Neural crest cell (in vitro differentiated cells): ENCODE results near the gene PLXNB2. TPM values are rescaled to one million over a fixed set of nuclear protein-coding genes. Genes with fewer than 3 reads are reported as not detected.

Source experiments
- DNase-seq: peaks from one replicate; pipeline ENCODE4 v3.0.0; 2021; ENCODE audit warnings: low read depth, mixed read lengths, low spot score
- H3K27ac Mint-ChIP-seq: one replicate; pipeline ENCODE4 v1.8.0; 2021; ENCODE audit warnings: mild to moderate bottlenecking, mixed read lengths; ENCODE audit not compliant: unreplicated experiment
- H3K27me3 Mint-ChIP-seq: 2 replicates; pipeline ENCODE4 v1.8.0; 2021; ENCODE audit warnings: low read depth, mild to moderate bottlenecking, mixed read lengths
- H3K36me3 Mint-ChIP-seq: 2 replicates; pipeline ENCODE4 v1.8.0; 2021; ENCODE audit warnings: low read depth, mild to moderate bottlenecking, mixed read lengths
- H3K4me1 Mint-ChIP-seq: 2 replicates; pipeline ENCODE4 v1.8.0; 2021; ENCODE audit warnings: mixed read lengths
- H3K4me3 Mint-ChIP-seq: one replicate; pipeline ENCODE4 v1.8.0; 2021; ENCODE audit warnings: mild to moderate bottlenecking, mixed read lengths
- H3K9me3 Mint-ChIP-seq: 2 replicates; pipeline ENCODE4 v1.8.0; 2021; ENCODE audit warnings: mixed read lengths
- CTCF ChIP-seq: fragments of 200-600 bp; sonication (generic); conservative IDR thresholded peaks from 2 replicates; pipeline ENCODE4 v1.5.0; 2021; ENCODE audit warnings: antibody characterized with exemption, mild to moderate bottlenecking
- total RNA-seq: library from RNA; stranded (reverse); gene quantifications from 2 replicates; pipeline ENCODE4 v1.2.1, GENCODE V29; 2021

Gene PLXNB2
- total RNA-seq, 1 donor from 2014 or later: 130 TPM

- Mint-ChIP-seq H3K4me3 (no peak overlapping the region), H3K36me3 (no peaks in the 10 kb centered on the region), H3K27me3 (no peaks in the 10 kb centered on the region), H3K27ac (peak overlapping the region; percentile 50), H3K9me3 (no peaks in the 10 kb centered on the region), H3K4me1 (peaks cover 5% of the 10 kb centered on the region)
- no peak for TF ChIP-seq CTCF
- DNase-seq: no peak
Observed at GRCh38 chr22:50314455-50315288, 7.2 kb upstream of the PLXNB2 start.

DNA sequence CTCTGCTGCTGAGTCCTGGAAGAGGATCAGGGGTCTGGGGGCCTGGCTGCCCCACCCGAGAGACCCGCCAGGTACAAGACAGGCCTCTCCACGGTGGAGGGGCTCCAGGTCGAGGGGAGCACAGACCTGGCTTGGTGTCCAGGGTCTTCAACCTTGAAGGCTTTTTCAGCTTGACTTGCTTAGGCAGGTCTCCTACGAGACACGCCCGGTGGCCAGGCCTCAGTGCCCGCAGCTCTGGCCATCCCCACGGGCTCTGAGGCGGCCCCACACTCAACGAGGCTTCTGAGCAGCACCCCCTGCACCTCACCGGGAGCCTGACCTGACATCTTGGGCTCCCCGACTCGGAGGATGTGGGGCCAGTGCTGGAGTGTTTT is 6.6 kb upstream of the PLXNB2 start:
- Mint-ChIP-seq H3K27me3 (no peaks in the 10 kb centered on the region), H3K36me3 (no peaks in the 10 kb centered on the region), H3K4me1 (peaks cover 5% of the 10 kb centered on the region), H3K27ac (no peak overlapping the region), H3K4me3 (no peak overlapping the region), H3K9me3 (no peaks in the 10 kb centered on the region)
- TF ChIP-seq CTCF: no peak
- no peak for DNase-seq

DNA sequence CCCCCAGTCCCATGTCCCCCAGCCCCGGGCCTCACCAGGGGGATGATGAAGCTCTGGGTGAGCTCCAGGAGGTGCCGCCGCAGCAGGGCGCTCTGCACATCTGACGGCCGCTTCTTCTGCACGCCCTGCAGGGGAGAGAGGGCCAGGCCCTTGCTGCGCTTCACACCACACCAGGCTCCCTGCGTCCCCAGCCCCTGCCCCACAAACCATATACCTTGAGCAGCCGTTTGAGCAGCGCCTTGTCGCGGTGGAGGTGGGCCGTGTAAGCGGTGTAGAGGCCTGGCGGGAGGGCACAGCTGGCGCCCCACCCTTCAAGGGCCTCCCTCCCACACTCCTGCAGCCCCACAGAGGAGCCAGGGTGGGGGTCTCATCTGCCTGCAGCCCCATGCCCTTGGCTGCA is 6.2 kb upstream of the PLXNB2 start:
- Mint-ChIP-seq H3K27ac (no peak overlapping the region), H3K4me3 (no peak overlapping the region), H3K4me1 (peaks cover 9% of the 10 kb centered on the region), H3K36me3 (no peaks in the 10 kb centered on the region), H3K9me3 (no peaks in the 10 kb centered on the region), H3K27me3 (no peaks in the 10 kb centered on the region)
- no peak for DNase-seq
- no peak for TF ChIP-seq CTCF

- TF ChIP-seq CTCF: no peak
- Mint-ChIP-seq H3K4me1 (peaks cover 12% of the 10 kb centered on the region), H3K9me3 (no peaks in the 10 kb centered on the region), H3K27ac (no peak overlapping the region), H3K27me3 (no peaks in the 10 kb centered on the region), H3K4me3 (no peak overlapping the region), H3K36me3 (no peaks in the 10 kb centered on the region)
- DNase-seq: no peak
Observed at GRCh38 chr22:50313021-50313420, 5.6 kb upstream of the PLXNB2 start.

GRCh38 chr22:50312371-50312770 is 4.9 kb upstream of the PLXNB2 start:
- no peak for DNase-seq
- no peak for TF ChIP-seq CTCF
- no peak overlapping the region for H3K4me3 Mint-ChIP-seq
- no peak overlapping the region for H3K27ac Mint-ChIP-seq
- no peaks in the 10 kb centered on the region for H3K36me3 Mint-ChIP-seq
- H3K9me3 Mint-ChIP-seq: no peaks in the 10 kb centered on the region
- H3K4me1 Mint-ChIP-seq: peaks cover 12% of the 10 kb centered on the region
- no peaks in the 10 kb centered on the region for H3K27me3 Mint-ChIP-seq
